OCI-LY7 (cell line): ENCODE results near the gene APH1B.

ENCODE experiments used
- CTCF ChIP-seq: fragments of 200-600 bp; sonication (generic); conservative IDR thresholded peaks from 2 replicates; pipeline ENCODE4 v1.5.1; 2014; ENCODE audit warnings: mild to moderate bottlenecking, antibody characterized with exemption, low read length, moderate library complexity, mixed read lengths
- EZH2phosphoT487 ChIP-seq: fragments of 200-600 bp; sonication (generic); IDR thresholded peaks from 2 replicates; pipeline ENCODE4 v1.6.1; 2018; ENCODE audit warnings: low read depth, borderline replicate concordance, mild to moderate bottlenecking, mixed run types, antibody characterized with exemption, low read length, moderate library complexity, mixed read lengths

- TF ChIP-seq CTCF: no peak
- no peak for TF ChIP-seq EZH2phosphoT487
Measured at GRCh38 chr15:63339006-63339766, 61.8 kb downstream of the APH1B start.
